MM.1S (cell line): ENCODE data around the gene BAAT.

ENCODE experiments used
- DNase-seq: peaks from one replicate; pipeline ENCODE4 v3.0.0-alpha.2; 2015
- H2AFZ ChIP-seq: fragments of 300-600 bp; sonication (generic); 2 replicates; pipeline ENCODE4 v1.6.0; 2016; ENCODE audit warnings: antibody characterized with exemption, low read length
- H3F3A ChIP-seq: fragments of 300-600 bp; sonication (generic); 2 replicates; pipeline ENCODE4 v1.6.1; 2016; ENCODE audit warnings: mild to moderate bottlenecking, antibody characterized with exemption, low read length, moderate library complexity, mixed read lengths; ENCODE audit not compliant: insufficient read depth
- H3K27ac ChIP-seq: fragments of 300-600 bp; sonication (generic); 2 replicates; pipeline ENCODE4 v1.5.1; 2016; ENCODE audit warnings: mild to moderate bottlenecking, low read length
- H3K27me3 ChIP-seq: fragments of 300-600 bp; sonication (generic); replicated peaks from 2 replicates; pipeline ENCODE4 v1.6.0; 2016; ENCODE audit warnings: low read length; ENCODE audit not compliant: insufficient read depth
- H3K36me3 ChIP-seq: fragments of 300-600 bp; sonication (generic); replicated peaks from 2 replicates; pipeline ENCODE4 v1.6.1; 2016; ENCODE audit warnings: mild to moderate bottlenecking, low read length, mixed read lengths; ENCODE audit not compliant: insufficient read depth
- H3K4me1 ChIP-seq: fragments of 300-600 bp; sonication (generic); 2 replicates; pipeline ENCODE4 v1.6.1; 2016; ENCODE audit warnings: low read length, mixed read lengths
- H3K4me2 ChIP-seq: fragments of 300-600 bp; sonication (generic); 2 replicates; pipeline ENCODE4 v1.6.0; 2016; ENCODE audit warnings: low read depth, low read length
- H3K4me3 ChIP-seq: fragments of 300-600 bp; sonication (generic); 2 replicates; pipeline ENCODE4 v1.5.1; 2016; ENCODE audit warnings: low read length, mixed read lengths
- H3K79me2 ChIP-seq: fragments of 300-600 bp; sonication (generic); 2 replicates; pipeline ENCODE4 v1.6.1; 2016; ENCODE audit warnings: mixed run types, low read length, mixed read lengths
- H3K9ac ChIP-seq: fragments of 300-600 bp; sonication (generic); 2 replicates; pipeline ENCODE4 v1.6.1; 2016; ENCODE audit warnings: low read length, mixed read lengths
- H3K9me2 ChIP-seq: fragments of 300-600 bp; sonication (generic); replicated peaks from 2 replicates; pipeline ENCODE4 v1.6.1; 2016; ENCODE audit warnings: mild to moderate bottlenecking, low read length, mixed read lengths; ENCODE audit not compliant: insufficient read depth
- H3K9me3 ChIP-seq: fragments of 300-600 bp; sonication (generic); replicated peaks from 2 replicates; pipeline ENCODE4 v1.6.1; 2016; ENCODE audit warnings: mild to moderate bottlenecking, low read length, mixed read lengths; ENCODE audit not compliant: insufficient read depth
- H4K20me1 ChIP-seq: fragments of 300-600 bp; sonication (generic); 2 replicates; pipeline ENCODE4 v1.6.1; 2016; ENCODE audit warnings: mild to moderate bottlenecking, low read length, moderate library complexity, mixed read lengths; ENCODE audit not compliant: insufficient read depth
- CTCF ChIP-seq: fragments of 300-600 bp; sonication (generic); IDR thresholded peaks from 2 replicates; pipeline ENCODE4 v1.5.1; 2016; ENCODE audit warnings: antibody characterized with exemption, low read length, mixed read lengths
- EZH2 ChIP-seq: fragments of 300-600 bp; sonication (generic); optimal IDR thresholded peaks from 2 replicates; pipeline ENCODE3; 2017; ENCODE audit warnings: low read depth, mild to moderate bottlenecking, antibody characterized with exemption, low read length, mixed read lengths
- EZH2phosphoT487 ChIP-seq: fragments of 300-600 bp; sonication (generic); IDR thresholded peaks from 2 replicates; pipeline ENCODE4 v1.6.1; 2018; ENCODE audit warnings: antibody characterized with exemption, low read length

Gene BAAT

DNA sequence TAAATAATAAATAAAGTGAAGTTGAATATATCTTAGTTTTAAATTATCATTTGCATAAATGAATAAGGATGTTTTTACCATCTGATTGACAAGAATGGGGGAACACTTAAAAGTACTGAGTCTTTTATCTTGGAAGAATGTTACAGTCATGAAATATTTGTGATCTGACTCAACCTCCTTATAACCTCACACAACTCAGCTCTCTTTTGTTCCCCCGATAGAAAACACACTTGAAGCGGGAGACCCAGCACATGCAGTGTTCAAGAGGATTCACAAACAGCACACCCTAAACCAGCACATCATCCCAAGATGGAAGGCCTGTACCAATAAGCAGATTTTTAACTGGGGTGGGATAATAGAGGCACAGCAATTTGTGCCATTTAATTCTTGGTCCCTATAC is 15.5 kb downstream of the BAAT start:
- Histone ChIP-seq H3F3A (no peaks in the 10 kb centered on the region), H2AFZ (no peak overlapping the region), H3K9ac (no peak overlapping the region), H3K9me2 (no peaks in the 10 kb centered on the region), H3K4me2 (no peak overlapping the region), H3K27me3 (no peaks in the 10 kb centered on the region), H3K79me2 (no peaks in the 10 kb centered on the region), H3K27ac (no peak overlapping the region), H3K9me3 (no peaks in the 10 kb centered on the region), H4K20me1 (no peaks in the 10 kb centered on the region), H3K4me3 (no peak overlapping the region), H3K4me1 (no peaks in the 10 kb centered on the region), H3K36me3 (no peaks in the 10 kb centered on the region)
- DNase-seq, result no peak
- TF ChIP-seq EZH2 (no peak), EZH2phosphoT487 (no peak), CTCF (no peak)

GRCh38 chr9:101367323-101367722 is 17.5 kb downstream of the BAAT start:
- H3K4me3 ChIP-seq, result no peak overlapping the region
- no peaks in the 10 kb centered on the region for H3K4me1 ChIP-seq
- H3K79me2 ChIP-seq, result no peaks in the 10 kb centered on the region
- no peaks in the 10 kb centered on the region for H3F3A ChIP-seq
- no peak overlapping the region for H2AFZ ChIP-seq
- H3K9me2 ChIP-seq, result no peaks in the 10 kb centered on the region
- DNase-seq, result no peak
- no peaks in the 10 kb centered on the region for H4K20me1 ChIP-seq
- TF ChIP-seq EZH2 (no peak), CTCF (no peak), EZH2phosphoT487 (no peak)
- no peak overlapping the region for H3K4me2 ChIP-seq
- no peak overlapping the region for H3K27ac ChIP-seq
- H3K9me3 ChIP-seq, result no peaks in the 10 kb centered on the region
- H3K9ac ChIP-seq, result no peak overlapping the region
- no peaks in the 10 kb centered on the region for H3K36me3 ChIP-seq
- no peaks in the 10 kb centered on the region for H3K27me3 ChIP-seq

GRCh38 chr9:101366038-101366756 is 18.6 kb downstream of the BAAT start:
- Histone ChIP-seq H3K27me3 (no peaks in the 10 kb centered on the region), H3F3A (no peaks in the 10 kb centered on the region), H3K4me1 (no peaks in the 10 kb centered on the region), H3K79me2 (no peaks in the 10 kb centered on the region), H4K20me1 (no peaks in the 10 kb centered on the region), H3K4me2 (no peak overlapping the region), H3K4me3 (no peak overlapping the region), H3K27ac (no peak overlapping the region), H2AFZ (no peak overlapping the region), H3K36me3 (no peaks in the 10 kb centered on the region), H3K9me2 (no peaks in the 10 kb centered on the region), H3K9me3 (no peaks in the 10 kb centered on the region), H3K9ac (no peak overlapping the region)
- TF ChIP-seq CTCF, result no peak
- TF ChIP-seq EZH2, result no peak
- no peak for TF ChIP-seq EZH2phosphoT487
- DNase-seq, result no peak
